Hepatocyte (in vitro differentiated cells): ENCODE results near the gene MRPS22. TPM values are rescaled to one million over a fixed set of nuclear protein-coding genes. Genes with fewer than 3 reads are reported as not detected.
"Not testable (repeated sequence)": the region's sequence is repeated elsewhere in the genome, so short reads cannot be mapped to it uniquely, and the experiment has no call there.

ENCODE experiments used
- DNase-seq: peaks from one replicate; pipeline ENCODE4 v3.0.0-alpha.2; 2016; ENCODE audit warnings: low spot score
- H2AFZ ChIP-seq: fragments of 200-600 bp; sonication (generic); 2 replicates; pipeline ENCODE4 v1.6.0; 2016; ENCODE audit warnings: antibody characterized with exemption, mild to moderate bottlenecking
- H3K27ac ChIP-seq: fragments of 200-600 bp; sonication (generic); 2 replicates; pipeline ENCODE4 v1.5.1; 2016; ENCODE audit warnings: mild to moderate bottlenecking
- H3K27me3 ChIP-seq: fragments of 200-600 bp; sonication (generic); 2 replicates; pipeline ENCODE4 v1.6.1; 2016
- H3K36me3 ChIP-seq: fragments of 200-600 bp; sonication (generic); replicated peaks from 2 replicates; pipeline ENCODE4 v1.5.1; 2016; ENCODE audit warnings: low read depth; ENCODE audit not compliant: insufficient read depth
- H3K4me1 ChIP-seq: fragments of 200-600 bp; sonication (generic); 2 replicates; pipeline ENCODE4 v1.5.1; 2016; ENCODE audit warnings: mild to moderate bottlenecking, moderate library complexity; ENCODE audit not compliant: insufficient read depth
- H3K4me2 ChIP-seq: fragments of 200-600 bp; sonication (generic); 2 replicates; pipeline ENCODE4 v1.6.0; 2016
- H3K4me3 ChIP-seq: fragments of 200-600 bp; sonication (generic); 2 replicates; pipeline ENCODE4 v1.5.1; 2016; ENCODE audit warnings: mild to moderate bottlenecking
- H3K79me2 ChIP-seq: fragments of 200-600 bp; sonication (generic); 2 replicates; pipeline ENCODE4 v1.6.0; 2017; ENCODE audit warnings: mild to moderate bottlenecking
- H3K9me2 ChIP-seq: fragments of 200-600 bp; sonication (generic); replicated peaks from 2 replicates; pipeline ENCODE4 v1.6.0; 2017; ENCODE audit warnings: mild to moderate bottlenecking; ENCODE audit not compliant: insufficient read depth
- H3K9me3 ChIP-seq: fragments of 200-600 bp; sonication (generic); 2 replicates; pipeline ENCODE4 v1.5.1; 2016; ENCODE audit warnings: low read depth, mild to moderate bottlenecking
- H4K20me1 ChIP-seq: fragments of 200-600 bp; sonication (generic); 2 replicates; pipeline ENCODE4 v1.6.0; 2016; ENCODE audit warnings: mild to moderate bottlenecking; ENCODE audit not compliant: insufficient read depth, poor library complexity, severe bottlenecking
- CTCF ChIP-seq: fragments of 200-600 bp; sonication (generic); IDR thresholded peaks from 2 replicates; pipeline ENCODE4 v1.5.1; 2016; ENCODE audit warnings: antibody characterized with exemption, mild to moderate bottlenecking; ENCODE audit not compliant: poor library complexity
- EZH2 ChIP-seq: fragments of 200-600 bp; sonication (generic); IDR thresholded peaks from 2 replicates; pipeline ENCODE4 v1.6.1; 2016; ENCODE audit warnings: antibody characterized with exemption, mild to moderate bottlenecking, borderline replicate concordance
- EZH2phosphoT487 ChIP-seq: fragments of 200-600 bp; sonication (generic); IDR thresholded peaks from one replicate; pipeline ENCODE4 v1.6.1; 2018; ENCODE audit warnings: antibody characterized with exemption, mild to moderate bottlenecking, low read depth, moderate library complexity; ENCODE audit not compliant: unreplicated experiment, severe bottlenecking
- WGBS: methylation state at CpG from one replicate; pipeline ENCODE4 v1.1.6; 2016; ENCODE audit warnings: low lambda C conversion rate; ENCODE audit errors: missing lambda C conversion rate; 5-methylcytosine and 5-hydroxymethylcytosine counted together
- polyA plus RNA-seq: library from polyadenylated mRNA; unstranded; fragments of >200 nt; fragmentation: Nextera tagmentation; extraction: Ambion mirVana; gene quantifications from 2 replicates; pipeline ENCODE4 v1.2.1, GENCODE V29; 2016
- total RNA-seq: library from RNA; depleted of rRNA; stranded (reverse); fragments of >200 nt; gene quantifications from 2 replicates; pipeline ENCODE4 v1.2.3, GENCODE V29; 2014

MRPS22 gene
- total and polyA plus RNA-seq, 2 experiments from 2014 or later: 55.1 to 75.7 TPM

- Histone ChIP-seq H3K27ac (peak overlapping the region; percentile 93), H3K4me2 (peak overlapping the region; percentile 83), H3K79me2 (peaks cover 77% of the 10 kb centered on the region), H3K9me2 (no peaks in the 10 kb centered on the region), H3K9me3 (no peaks in the 10 kb centered on the region), H4K20me1 (peaks cover 42% of the 10 kb centered on the region), H3K36me3 (no peaks in the 10 kb centered on the region), H3K4me1 (peaks cover 24% of the 10 kb centered on the region), H3K27me3 (no peaks in the 10 kb centered on the region), H3K4me3 (peak overlapping the region; percentile 70), H2AFZ (peak overlapping the region; percentile 46)
- TF ChIP-seq EZH2: no peak
- TF ChIP-seq EZH2phosphoT487: no peak
- no peak for TF ChIP-seq CTCF
- DNase-seq: no peak
- WGBS: 6% methylated on average over 23 of the region's 25 CpGs
Observed at GRCh38 chr3:139388821-139389551, 45.2 kb downstream of the MRPS22 start.

- Histone ChIP-seq H3K9me3 (no peaks in the 10 kb centered on the region), H3K27me3 (no peaks in the 10 kb centered on the region), H3K4me2 (peak within 1 kb of the TSS; percentile 83), H3K36me3 (no peaks in the 10 kb centered on the region), H3K4me3 (peak within 1 kb of the TSS; percentile 70), H3K9me2 (no peaks in the 10 kb centered on the region), H2AFZ (peak within 1 kb of the TSS; percentile 61), H4K20me1 (peaks cover 35% of the 10 kb centered on the region), H3K4me1 (peaks cover 24% of the 10 kb centered on the region), H3K27ac (peak within 1 kb of the TSS; percentile 97), H3K79me2 (peaks cover 70% of the 10 kb centered on the region)
- no peak for TF ChIP-seq CTCF
- TF ChIP-seq EZH2: no peak
- TF ChIP-seq EZH2phosphoT487: no peak
- peak; percentile 100 for DNase-seq
- 3% methylated on average over 52 of the region's 52 CpGs for WGBS
Observed at GRCh38 chr3:139389552-139390368, 45.9 kb downstream of the MRPS22 start, which contains the start of gene COPB2. TSS of gene COPB2 (minus strand) at chr3:139389647. CDS start at chr3:139389550, 97 bp downstream.

GRCh38 chr3:139394116-139394515 is 50.3 kb downstream of the MRPS22 start:
- Histone ChIP-seq H3K27me3 (no peaks in the 10 kb centered on the region), H3K4me2 (no peak overlapping the region), H3K4me3 (no peak overlapping the region), H3K4me1 (peaks cover 10% of the 10 kb centered on the region), H3K9me2 (no peaks in the 10 kb centered on the region), H3K27ac (no peak overlapping the region), H3K36me3 (no peaks in the 10 kb centered on the region), H3K9me3 (no peaks in the 10 kb centered on the region), H4K20me1 (no peaks in the 10 kb centered on the region), H3K79me2 (peaks cover 26% of the 10 kb centered on the region), H2AFZ (no peak overlapping the region)
- TF ChIP-seq EZH2: no peak
- no peak for TF ChIP-seq EZH2phosphoT487
- DNase-seq: no peak

GRCh38 chr3:139396707-139397106 is 52.9 kb downstream of the MRPS22 start:
- 89% methylated on average over 3 of the region's 3 CpGs for WGBS
- no peaks in the 10 kb centered on the region for H3K27me3 ChIP-seq

DNA sequence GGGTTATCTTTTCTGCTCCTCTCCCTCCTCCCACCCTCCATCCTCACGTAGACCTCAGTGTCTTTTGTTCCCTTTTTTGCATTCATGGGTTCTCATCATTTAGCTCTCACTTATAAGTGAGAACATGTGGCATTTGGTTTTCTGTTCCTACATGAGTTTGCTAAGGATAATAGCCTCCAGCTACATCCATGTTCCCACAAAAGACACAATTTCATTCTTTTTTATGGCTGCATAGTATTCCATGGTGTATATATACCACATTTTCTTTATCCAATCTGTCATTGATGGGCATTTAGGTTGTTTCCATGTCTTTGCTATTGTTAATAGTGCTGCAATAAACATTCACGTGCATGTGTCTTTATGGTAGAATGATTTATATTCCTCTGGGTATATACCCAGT is 57.3 kb downstream of the MRPS22 start:
- H4K20me1 ChIP-seq, H3K4me3 ChIP-seq, H3K27ac ChIP-seq, H3K27me3 ChIP-seq, H3K4me2 ChIP-seq, DNase-seq, H3K79me2 ChIP-seq, H3K36me3 ChIP-seq, H2AFZ ChIP-seq, H3K9me2 ChIP-seq, H3K4me1 ChIP-seq: not testable (repeated sequence)
- peaks cover 32% of the 10 kb centered on the region for H3K9me3 ChIP-seq
- 95% methylated on average over 2 of the region's 2 CpGs for WGBS

More at GRCh38 chr3:139396707-139397106, 52.9 kb downstream of the MRPS22 start:
- DNase-seq: no peak
- Histone ChIP-seq H3K27ac (no peak overlapping the region), H3K79me2 (peaks cover 10% of the 10 kb centered on the region), H3K9me2 (no peaks in the 10 kb centered on the region), H3K4me3 (no peak overlapping the region), H3K36me3 (no peaks in the 10 kb centered on the region), H3K4me2 (no peak overlapping the region), H2AFZ (no peak overlapping the region), H3K9me3 (peaks cover 6% of the 10 kb centered on the region), H4K20me1 (no peaks in the 10 kb centered on the region), H3K4me1 (no peaks in the 10 kb centered on the region)
- TF ChIP-seq EZH2phosphoT487 (no peak), CTCF (no peak), EZH2 (no peak)
